ENCODE results near the gene COX10.

GRCh38 chr17:14165616-14166015, 96.3 kb downstream of the COX10 start:
- TF ChIP-seq EZH2 (IDR thresholded peaks at IDR 0.05): no peak
- no peak for TF ChIP-seq POLR2AphosphoS5 (IDR thresholded peaks at IDR 0.05; ENCODE audit: borderline replicate concordance, low read depth, low read length)

Data from SK-N-MC (cell line).